ENCODE data around the gene MSI2. TPM values are rescaled to one million over a fixed set of nuclear protein-coding genes. Genes with fewer than 3 reads are reported as not detected.

The MSI2 gene
- polyA plus RNA-seq, 1 of the 3 experiments (the other 2 are of a cell fraction), result 24.1 TPM

DNA sequence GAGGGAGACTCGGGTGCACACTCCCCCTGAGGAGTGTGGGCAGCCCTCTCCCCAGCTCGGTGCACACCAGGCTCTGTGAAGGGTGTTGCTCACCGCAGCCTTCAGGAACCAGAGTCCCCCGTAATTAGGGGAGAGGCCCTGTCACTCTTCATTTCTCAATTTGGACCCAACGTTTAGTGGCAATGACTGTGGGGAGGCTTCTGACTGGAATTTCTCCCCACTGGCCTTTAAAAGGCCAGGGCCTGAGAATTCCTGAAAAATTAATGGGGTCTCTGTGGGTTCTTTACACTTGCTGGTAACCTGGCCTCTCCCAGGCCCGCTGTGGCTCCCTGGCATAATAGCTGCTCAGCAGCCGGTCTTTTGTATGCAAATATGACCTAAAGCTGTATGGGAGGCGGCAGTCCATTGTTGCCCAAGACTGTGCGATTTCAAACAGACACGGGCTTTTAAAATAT is 209.7 kb downstream of the MSI2 start:
- Histone ChIP-seq H4K20me1 (ENCODE audit: insufficient read depth) (no peaks in the 10 kb centered on the region), H3K4me3 (ENCODE audit: low read depth in 2 of 2, low read length in 1 of 2) (no peak overlapping the region), H3K4me2 (no peak overlapping the region), H3K79me2 (ENCODE audit: insufficient read depth) (no peaks in the 10 kb centered on the region), H3K9me3 (no peaks in the 10 kb centered on the region), H3K36me3 (replicated peaks in 1 of 2; ENCODE audit: control insufficient read depth in 1 of 2, insufficient read depth in 2 of 2, low read length in 1 of 2) (no peaks in the 10 kb centered on the region), H3K4me1 (ENCODE audit: control insufficient read depth in 1 of 2, insufficient read depth in 2 of 2, low read depth in 1 of 2, low read length in 1 of 2) (peaks cover 13 to 42% of the 10 kb centered on the region in 2 experiments; a peak in 3 of 4 replicates), H3F3A (replicated peaks; ENCODE audit: insufficient read depth) (peaks cover 6% of the 10 kb centered on the region), H2AFZ (ENCODE audit: low read depth) (no peak overlapping the region), H3K9ac (no peak overlapping the region), H3K9me2 (no peaks in the 10 kb centered on the region), H3K27ac (ENCODE audit: low read depth in 2 of 2, low read length in 1 of 2) (peak overlapping the region in 1 of 2 experiments; percentile 17; a peak in 1 of 4 replicates), H3K27me3 (ENCODE audit: insufficient read depth) (no peaks in the 10 kb centered on the region)
- TF ChIP-seq RXRA (IDR thresholded peaks at IDR 0.05; ENCODE audit: borderline replicate concordance, low read depth) (no peak), MEF2A (IDR thresholded peaks at IDR 0.05; ENCODE audit: borderline replicate concordance, low read depth) (no peak), MXI1 (IDR thresholded peaks at IDR 0.05; ENCODE audit: low read depth, low read length) (no peak)
- TF ChIP-seq, protein P1, sequence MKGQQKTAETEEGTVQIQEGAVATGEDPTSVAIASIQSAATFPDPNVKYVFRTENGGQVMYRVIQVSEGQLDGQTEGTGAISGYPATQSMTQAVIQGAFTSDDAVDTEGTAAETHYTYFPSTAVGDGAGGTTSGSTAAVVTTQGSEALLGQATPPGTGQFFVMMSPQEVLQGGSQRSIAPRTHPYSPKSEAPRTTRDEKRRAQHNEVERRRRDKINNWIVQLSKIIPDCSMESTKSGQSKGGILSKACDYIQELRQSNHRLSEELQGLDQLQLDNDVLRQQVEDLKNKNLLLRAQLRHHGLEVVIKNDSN (IDR thresholded peaks at IDR 0.05; ENCODE audit: borderline replicate concordance, low read depth), result no peak
- WGBS (ENCODE audit: low lambda C conversion rate), result 88% methylated on average over 10 of the region's 10 CpGs
- ChIA-PET POLR2A (interaction anchor here (1.5 kb wide), 1 partner anchor 21 kb away, joined by 4 read pairs; no protein-coding TSS in a partner anchor), CTCF (interaction anchor here (0.7 to 2.5 kb wide), 6 partner anchors 9 to 367 kb away, joined by 3 to 7 read pairs (median 4); no protein-coding TSS in a partner anchor)
- DNase-seq, result no peak

DNA sequence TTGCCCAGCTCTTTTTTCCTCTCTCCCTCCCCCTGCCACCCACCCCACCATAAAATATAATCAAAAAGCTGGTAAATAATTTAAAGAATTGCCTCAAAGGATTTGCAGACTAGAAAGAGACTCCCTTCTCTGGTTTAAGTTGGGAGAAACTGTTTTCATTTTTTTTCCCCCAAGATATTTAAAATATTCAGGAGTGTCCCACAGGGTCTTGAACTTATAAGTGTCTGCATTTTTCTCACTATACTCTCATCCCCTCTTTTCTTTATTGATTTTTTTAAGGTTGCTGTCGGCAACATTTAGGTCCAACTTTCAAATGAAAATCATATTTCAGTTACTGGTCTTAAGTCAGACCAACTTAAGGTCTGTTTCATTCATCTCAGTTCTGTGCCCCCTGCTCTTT is 210.2 kb downstream of the MSI2 start:
- no peak overlapping the region for H3K4me2 ChIP-seq
- H3K27me3 ChIP-seq (ENCODE audit: insufficient read depth), result no peaks in the 10 kb centered on the region
- no peaks in the 10 kb centered on the region for H3K9me2 ChIP-seq
- ChIA-PET CTCF (interaction anchor here (0.9 to 2.5 kb wide), 4 partner anchors 10 to 367 kb away, joined by 3 to 7 read pairs (median 4); no protein-coding TSS in a partner anchor), POLR2A (no interaction called here)
- WGBS (ENCODE audit: low lambda C conversion rate), result 97% methylated on average over 1 of the region's 1 CpG
- H3F3A ChIP-seq (replicated peaks; ENCODE audit: insufficient read depth), result peaks cover 6% of the 10 kb centered on the region
- no peak overlapping the region for H3K9ac ChIP-seq
- no peaks in the 10 kb centered on the region for H3K36me3 ChIP-seq (replicated peaks in 1 of 2; ENCODE audit: control insufficient read depth in 1 of 2, insufficient read depth in 2 of 2, low read length in 1 of 2)
- peak overlapping the region in 1 of 2 experiments; percentile 17; a peak in 1 of 4 replicates for H3K27ac ChIP-seq (ENCODE audit: low read depth in 2 of 2, low read length in 1 of 2)
- TF ChIP-seq SIN3A (IDR thresholded peaks at IDR 0.05; ENCODE audit: borderline replicate concordance, low read depth, low read length) (no peak), RXRA (IDR thresholded peaks at IDR 0.05; ENCODE audit: borderline replicate concordance, low read depth) (no peak), FOSL2 (IDR thresholded peaks at IDR 0.05; ENCODE audit: borderline replicate concordance, low read depth) (no peak), POLR2AphosphoS5 (IDR thresholded peaks at IDR 0.05; ENCODE audit: low read depth, low read length) (no peak), EZH2phosphoT487 (IDR thresholded peaks at IDR 0.05; ENCODE audit: borderline replicate concordance, low read depth) (no peak), EP300 (IDR thresholded peaks at IDR 0.05; ENCODE audit: borderline replicate concordance in 1 of 2, low read depth in 1 of 2, low read length in 1 of 2) (no peak), CHD2 (IDR thresholded peaks at IDR 0.05; ENCODE audit: low read length, partially characterized antibody) (no peak), NFIC (IDR thresholded peaks at IDR 0.05; ENCODE audit: borderline replicate concordance) (no peak), TAF1 (IDR thresholded peaks at IDR 0.05; ENCODE audit: borderline replicate concordance, low read depth, low read length) (no peak), ELF1 (IDR thresholded peaks at IDR 0.05) (no peak), JUND (IDR thresholded peaks at IDR 0.05) (no peak)
- TF ChIP-seq, protein P1 (IDR thresholded peaks at IDR 0.05; ENCODE audit: borderline replicate concordance, low read depth), result no peak
- TF ChIP-seq, protein P2, sequence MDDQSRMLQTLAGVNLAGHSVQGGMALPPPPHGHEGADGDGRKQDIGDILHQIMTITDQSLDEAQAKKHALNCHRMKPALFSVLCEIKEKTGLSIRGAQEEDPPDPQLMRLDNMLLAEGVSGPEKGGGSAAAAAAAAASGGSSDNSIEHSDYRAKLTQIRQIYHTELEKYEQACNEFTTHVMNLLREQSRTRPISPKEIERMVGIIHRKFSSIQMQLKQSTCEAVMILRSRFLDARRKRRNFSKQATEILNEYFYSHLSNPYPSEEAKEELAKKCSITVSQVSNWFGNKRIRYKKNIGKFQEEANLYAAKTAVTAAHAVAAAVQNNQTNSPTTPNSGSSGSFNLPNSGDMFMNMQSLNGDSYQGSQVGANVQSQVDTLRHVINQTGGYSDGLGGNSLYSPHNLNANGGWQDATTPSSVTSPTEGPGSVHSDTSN (IDR thresholded peaks at IDR 0.05), result no peak
- TF ChIP-seq, protein P3, sequence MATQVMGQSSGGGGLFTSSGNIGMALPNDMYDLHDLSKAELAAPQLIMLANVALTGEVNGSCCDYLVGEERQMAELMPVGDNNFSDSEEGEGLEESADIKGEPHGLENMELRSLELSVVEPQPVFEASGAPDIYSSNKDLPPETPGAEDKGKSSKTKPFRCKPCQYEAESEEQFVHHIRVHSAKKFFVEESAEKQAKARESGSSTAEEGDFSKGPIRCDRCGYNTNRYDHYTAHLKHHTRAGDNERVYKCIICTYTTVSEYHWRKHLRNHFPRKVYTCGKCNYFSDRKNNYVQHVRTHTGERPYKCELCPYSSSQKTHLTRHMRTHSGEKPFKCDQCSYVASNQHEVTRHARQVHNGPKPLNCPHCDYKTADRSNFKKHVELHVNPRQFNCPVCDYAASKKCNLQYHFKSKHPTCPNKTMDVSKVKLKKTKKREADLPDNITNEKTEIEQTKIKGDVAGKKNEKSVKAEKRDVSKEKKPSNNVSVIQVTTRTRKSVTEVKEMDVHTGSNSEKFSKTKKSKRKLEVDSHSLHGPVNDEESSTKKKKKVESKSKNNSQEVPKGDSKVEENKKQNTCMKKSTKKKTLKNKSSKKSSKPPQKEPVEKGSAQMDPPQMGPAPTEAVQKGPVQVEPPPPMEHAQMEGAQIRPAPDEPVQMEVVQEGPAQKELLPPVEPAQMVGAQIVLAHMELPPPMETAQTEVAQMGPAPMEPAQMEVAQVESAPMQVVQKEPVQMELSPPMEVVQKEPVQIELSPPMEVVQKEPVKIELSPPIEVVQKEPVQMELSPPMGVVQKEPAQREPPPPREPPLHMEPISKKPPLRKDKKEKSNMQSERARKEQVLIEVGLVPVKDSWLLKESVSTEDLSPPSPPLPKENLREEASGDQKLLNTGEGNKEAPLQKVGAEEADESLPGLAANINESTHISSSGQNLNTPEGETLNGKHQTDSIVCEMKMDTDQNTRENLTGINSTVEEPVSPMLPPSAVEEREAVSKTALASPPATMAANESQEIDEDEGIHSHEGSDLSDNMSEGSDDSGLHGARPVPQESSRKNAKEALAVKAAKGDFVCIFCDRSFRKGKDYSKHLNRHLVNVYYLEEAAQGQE (IDR thresholded peaks at IDR 0.05; ENCODE audit: low read depth, low read length), result no peak
- no peak overlapping the region for H2AFZ ChIP-seq (ENCODE audit: low read depth)
- H3K9me3 ChIP-seq, result no peaks in the 10 kb centered on the region
- DNase-seq, result no peak
- no peaks in the 10 kb centered on the region for H3K79me2 ChIP-seq (ENCODE audit: insufficient read depth)
- no peaks in the 10 kb centered on the region; the same call in 1 of the 2 replicates for H4K20me1 ChIP-seq (ENCODE audit: insufficient read depth)
- no peak overlapping the region for H3K4me3 ChIP-seq (ENCODE audit: low read depth in 2 of 2, low read length in 1 of 2)
- peaks cover 14 to 44% of the 10 kb centered on the region in 2 experiments; a peak in 3 of 4 replicates for H3K4me1 ChIP-seq (ENCODE audit: control insufficient read depth in 1 of 2, insufficient read depth in 2 of 2, low read depth in 1 of 2, low read length in 1 of 2)
